Sigmoid colon (tissue), 7 donors: ENCODE results near the gene ATP6V1C2. TPM values are rescaled to one million over a fixed set of nuclear protein-coding genes. Genes with fewer than 3 reads are reported as not detected.
A peak's percentile ranks its signal among the peaks of the same experiment; 100 is the strongest.
"Not testable (repeated sequence)": the region's sequence is repeated elsewhere in the genome, so short reads cannot be mapped to it uniquely, and the experiment has no call there.

Source experiments
- DNase-seq: peaks from one replicate; pipeline ENCODE4 v3.0.0-alpha.2; 2019
- H3K27ac ChIP-seq, 4 donors: fragments of 200-600 bp; sonication (generic); one replicate each; pipeline ENCODE4 v1.5.1; 2016 to 2019; ENCODE audit warnings: mild to moderate bottlenecking in 1 of 4
- H3K27me3 ChIP-seq, 3 donors: fragments of 200-600 bp; sonication (generic); one replicate each; pipeline ENCODE4 v1.5.1; 2019; ENCODE audit warnings: mild to moderate bottlenecking in 1 of 3
- H3K36me3 ChIP-seq, 4 donors: fragments of 200-600 bp; sonication (generic); one replicate each; pipeline ENCODE4 v1.5.1; 2016 to 2019
- H3K4me1 ChIP-seq, 4 donors: fragments of 200-600 bp; sonication (generic); one replicate each; pipeline ENCODE4 v1.5.1; 2017 to 2019
- H3K4me3 ChIP-seq, 4 donors: fragments of 200-600 bp; sonication (generic); one replicate each; pipeline ENCODE4 v1.5.1; 2017 to 2019; ENCODE audit warnings: mild to moderate bottlenecking in 2 of 4, moderate library complexity in 1 of 4
- H3K9me3 ChIP-seq, 4 donors: fragments of 200-600 bp in 3 of 4; sonication (generic) in 3 of 4; one replicate each; pipeline versions ENCODE4 v1.5.1 to v1.6.1; 2013 to 2019
- CTCF ChIP-seq, 4 experiments: fragments of 450-650 bp in 3 of 4; fragments of 200-600 bp in 1 of 4; IDR thresholded peaks; one replicate each; pipeline ENCODE4 v1.5.1; 2016 to 2019; ENCODE audit warnings: antibody characterized with exemption in 4 of 4, mild to moderate bottlenecking in 3 of 4, moderate library complexity in 2 of 4
- EP300 ChIP-seq, 4 donors: sonication (generic); formaldehyde crosslinking; IDR thresholded peaks; one replicate each; pipeline ENCODE4 v1.6.1; 2017; ENCODE audit warnings: antibody characterized with exemption in 4 of 4
- POLR2A ChIP-seq, 2 donors: fragments of 450-650 bp; IDR thresholded peaks; one replicate each; pipeline ENCODE4 v1.6.1; 2016; ENCODE audit warnings: antibody characterized with exemption in 2 of 2, mild to moderate bottlenecking in 2 of 2, moderate library complexity in 2 of 2
- POLR2AphosphoS5 ChIP-seq, 4 donors: sonication (generic); formaldehyde crosslinking; IDR thresholded peaks; one replicate each; pipeline ENCODE4 v1.6.1; 2017; ENCODE audit warnings: antibody characterized with exemption in 4 of 4
- WGBS, 2 donors: extraction: QIAGEN DNeasy Blood & Tissue Kit; methylation state at CpG; one replicate each; pipeline ENCODE4 v1.1.7; 2013; 5-methylcytosine and 5-hydroxymethylcytosine counted together
- intact Hi-C: fragments of 100-400 bp; cut with DNase I; formaldehyde crosslinking; loops from one replicate; pipeline ENCODE4 v1.15.1; 2023
- polyA plus RNA-seq, 3 donors: library from polyadenylated mRNA; stranded (reverse); fragments of 200-250 nt; gene quantifications; one replicate each; pipeline ENCODE4 v1.2.3, GENCODE V29; 2013
- total RNA-seq, 4 donors: library from RNA; depleted of rRNA; stranded (reverse); fragments of >200 nt; gene quantifications; one replicate each; pipeline ENCODE4 v1.1.0, GENCODE V29; 2016
- donor health status: healthy with polysubstance abuse.
- donor health status: Bipolar disorder and iron deficiency.
- donor health status: healthy.

ATP6V1C2 gene
- total and polyA plus RNA-seq, 7 donors: under 0.01 to 0.93 (median 0.39) TPM; not detected in 3

- no peak for DNase-seq
- peaks cover 0 to 23% (median 0%) of the 10 kb centered on the region in 4 donors for H3K36me3 ChIP-seq
- TF ChIP-seq POLR2AphosphoS5 (IDR thresholded peaks at IDR 0.05): no peak
- TF ChIP-seq CTCF (IDR thresholded peaks at IDR 0.05): no peak
- TF ChIP-seq EP300 (IDR thresholded peaks at IDR 0.05): no peak
- TF ChIP-seq POLR2A (IDR thresholded peaks at IDR 0.05): no peak
- H3K4me1 ChIP-seq: peaks cover 0 to 25% (median 2%) of the 10 kb centered on the region in 4 donors
- H3K27me3 ChIP-seq: no peaks in the 10 kb centered on the region
- H3K27ac ChIP-seq: no peak overlapping the region
- intact Hi-C loops: no loop called here
- H3K9me3 ChIP-seq: no peaks in the 10 kb centered on the region
- 86 to 87% methylated on average over 8 of the region's 8 CpGs for WGBS, 2 donors
- no peak overlapping the region for H3K4me3 ChIP-seq
Measured at GRCh38 chr2:10802657-10803056, 81.2 kb downstream of the ATP6V1C2 start.

GRCh38 chr2:10805990-10806389 is 84.6 kb downstream of the ATP6V1C2 start:
- H3K4me3 ChIP-seq, H3K27ac ChIP-seq, intact Hi-C loops, H3K9me3 ChIP-seq, H3K27me3 ChIP-seq, DNase-seq: not testable (repeated sequence)
- 90 to 95% methylated on average over 6 of the region's 6 CpGs for WGBS, 2 donors
- H3K4me1 ChIP-seq: peaks cover 0 to 51% (median 23%) of the 10 kb centered on the region in 4 donors
- H3K36me3 ChIP-seq: peaks cover 0 to 12% (median 0%) of the 10 kb centered on the region in 4 donors

GRCh38 chr2:10806543-10806942 is 85.1 kb downstream of the ATP6V1C2 start:
- H3K4me1 ChIP-seq: peaks cover 0 to 57% (median 29%) of the 10 kb centered on the region in 4 donors
- peaks cover 0 to 7% (median 0%) of the 10 kb centered on the region in 4 donors for H3K36me3 ChIP-seq
- H3K27ac ChIP-seq: no peak overlapping the region
- TF ChIP-seq CTCF (IDR thresholded peaks at IDR 0.05): no peak
- TF ChIP-seq POLR2A (IDR thresholded peaks at IDR 0.05): no peak
- TF ChIP-seq EP300 (IDR thresholded peaks at IDR 0.05): no peak
- TF ChIP-seq POLR2AphosphoS5 (IDR thresholded peaks at IDR 0.05): no peak
- 53 to 66% methylated on average over 3 of the region's 3 CpGs for WGBS, 2 donors
- no peak for DNase-seq
- intact Hi-C loops: no loop called here
- no peaks in the 10 kb centered on the region for H3K27me3 ChIP-seq
- H3K4me3 ChIP-seq: no peak overlapping the region
- no peaks in the 10 kb centered on the region for H3K9me3 ChIP-seq

- H3K4me3 ChIP-seq: peak overlapping the region in 2 of 4 donors; percentile 5 to 79
- WGBS, 2 donors: 52 to 56% methylated on average over 8 of the region's 8 CpGs
- peak overlapping the region; percentile 87 to 98 (median 92) for H3K27ac ChIP-seq
- DNase-seq: peak; percentile 11
- intact Hi-C loops: loop anchor here (5.0 kb wide), 1 partner anchor 363 kb away; the partner anchor contains the start of gene ODC1
- no peaks in the 10 kb centered on the region for H3K36me3 ChIP-seq
- H3K27me3 ChIP-seq: no peaks in the 10 kb centered on the region
- H3K9me3 ChIP-seq: no peaks in the 10 kb centered on the region
- TF ChIP-seq POLR2A (IDR thresholded peaks at IDR 0.05) (no peak), POLR2AphosphoS5 (IDR thresholded peaks at IDR 0.05) (no peak), EP300 (IDR thresholded peaks at IDR 0.05) (no peak), CTCF (IDR thresholded peaks at IDR 0.05) (no peak)
- H3K4me1 ChIP-seq: peaks cover 0 to 46% (median 32%) of the 10 kb centered on the region in 4 donors
Measured at GRCh38 chr2:10810202-10811161, 89.1 kb downstream of the ATP6V1C2 start.

GRCh38 chr2:10811517-10811916 is 90.1 kb downstream of the ATP6V1C2 start:
- H3K27ac ChIP-seq: peak overlapping the region; percentile 87 to 98 (median 92)
- 1 to 10% methylated on average over 14 of the region's 14 CpGs for WGBS, 2 donors
- peak; percentile 56 for DNase-seq
- H3K9me3 ChIP-seq: no peaks in the 10 kb centered on the region
- TF ChIP-seq CTCF (IDR thresholded peaks at IDR 0.05) (no peak), POLR2AphosphoS5 (IDR thresholded peaks at IDR 0.05) (no peak), POLR2A (IDR thresholded peaks at IDR 0.05) (no peak), EP300 (IDR thresholded peaks at IDR 0.05) (no peak)
- intact Hi-C loops: loop anchor here (5.0 kb wide), 1 partner anchor 364 kb away; the partner anchor contains the start of gene ODC1
- H3K4me1 ChIP-seq: peaks cover 0 to 46% (median 32%) of the 10 kb centered on the region in 4 donors
- no peaks in the 10 kb centered on the region for H3K36me3 ChIP-seq
- no peaks in the 10 kb centered on the region for H3K27me3 ChIP-seq
- H3K4me3 ChIP-seq: peak overlapping the region; percentile 69 to 79 (median 74)
